ENCODE data around the gene SMAD3. TPM values are rescaled to one million over a fixed set of nuclear protein-coding genes. Genes with fewer than 3 reads are reported as not detected.

The SMAD3 gene
- polyA plus RNA-seq, 1 experiment = 59.4 TPM

GRCh38 chr15:67175643-67176071 is 110.3 kb downstream of the SMAD3 start:
- no peak for DNase-seq (ENCODE audit: low read depth)
- H3K4me3 ChIP-seq (ENCODE audit: low read depth, low read length) = no peak overlapping the region
- ChIA-PET POLR2A (no interaction called here), CTCF (interaction anchor here (0.9 kb wide), 1 partner anchor 40 kb away, joined by 5 read pairs; no protein-coding TSS in a partner anchor)
- H3K27me3 ChIP-seq (ENCODE audit: control insufficient read depth, insufficient read depth, low read length) = no peaks in the 10 kb centered on the region
- peaks cover 24% of the 10 kb centered on the region for H3K36me3 ChIP-seq (ENCODE audit: control insufficient read depth, insufficient read depth, low read length)
- TF ChIP-seq, protein P1, sequence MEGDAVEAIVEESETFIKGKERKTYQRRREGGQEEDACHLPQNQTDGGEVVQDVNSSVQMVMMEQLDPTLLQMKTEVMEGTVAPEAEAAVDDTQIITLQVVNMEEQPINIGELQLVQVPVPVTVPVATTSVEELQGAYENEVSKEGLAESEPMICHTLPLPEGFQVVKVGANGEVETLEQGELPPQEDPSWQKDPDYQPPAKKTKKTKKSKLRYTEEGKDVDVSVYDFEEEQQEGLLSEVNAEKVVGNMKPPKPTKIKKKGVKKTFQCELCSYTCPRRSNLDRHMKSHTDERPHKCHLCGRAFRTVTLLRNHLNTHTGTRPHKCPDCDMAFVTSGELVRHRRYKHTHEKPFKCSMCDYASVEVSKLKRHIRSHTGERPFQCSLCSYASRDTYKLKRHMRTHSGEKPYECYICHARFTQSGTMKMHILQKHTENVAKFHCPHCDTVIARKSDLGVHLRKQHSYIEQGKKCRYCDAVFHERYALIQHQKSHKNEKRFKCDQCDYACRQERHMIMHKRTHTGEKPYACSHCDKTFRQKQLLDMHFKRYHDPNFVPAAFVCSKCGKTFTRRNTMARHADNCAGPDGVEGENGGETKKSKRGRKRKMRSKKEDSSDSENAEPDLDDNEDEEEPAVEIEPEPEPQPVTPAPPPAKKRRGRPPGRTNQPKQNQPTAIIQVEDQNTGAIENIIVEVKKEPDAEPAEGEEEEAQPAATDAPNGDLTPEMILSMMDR (IDR thresholded peaks at IDR 0.05; ENCODE audit: insufficient read depth, low read depth, low read length) = no peak

- TF ChIP-seq, protein P1 (IDR thresholded peaks at IDR 0.05; ENCODE audit: insufficient read depth, low read depth, low read length) = no peak
- POLR2A ChIA-PET = no interaction called here
- DNase-seq (ENCODE audit: low read depth) = no peak
- no peak overlapping the region for H3K4me3 ChIP-seq (ENCODE audit: low read depth, low read length)
- H3K27me3 ChIP-seq (ENCODE audit: control insufficient read depth, insufficient read depth, low read length) = no peaks in the 10 kb centered on the region
- H3K36me3 ChIP-seq (ENCODE audit: control insufficient read depth, insufficient read depth, low read length) = peaks cover 26% of the 10 kb centered on the region
- CTCF ChIA-PET = interaction anchor here (0.9 kb wide), 1 partner anchor 41 kb away, joined by 5 read pairs; no protein-coding TSS in a partner anchor
Measured at GRCh38 chr15:67176195-67176971, 111.0 kb downstream of the SMAD3 start.

- POLR2A ChIA-PET = no interaction called here
- DNase-seq (ENCODE audit: low read depth) = no peak
- CTCF ChIA-PET = interaction anchor here (1.4 kb wide), 1 partner anchor 29 kb away, joined by 3 read pairs; no protein-coding TSS in a partner anchor
Measured at GRCh38 chr15:67177752-67178151, 112.3 kb downstream of the SMAD3 start.

GRCh38 chr15:67178569-67179210 is 113.3 kb downstream of the SMAD3 start:
- peak; percentile 91 for DNase-seq (ENCODE audit: low read depth)
- TF ChIP-seq, protein P1 (IDR thresholded peaks at IDR 0.05; ENCODE audit: insufficient read depth, low read depth, low read length) = no peak
- ChIA-PET POLR2A (interaction anchor here (0.6 kb wide), 4 partner anchors 11 to 719 kb away, joined by 3 to 9 read pairs (median 3); no protein-coding TSS in a partner anchor), CTCF (interaction anchor here (0.5 to 1.4 kb wide), 4 partner anchors 9 to 235 kb away, joined by 3 to 4 read pairs (median 3); no protein-coding TSS in a partner anchor)
- H3K36me3 ChIP-seq (ENCODE audit: control insufficient read depth, insufficient read depth, low read length) = peaks cover 21% of the 10 kb centered on the region
- H3K4me3 ChIP-seq (ENCODE audit: low read depth, low read length) = no peak overlapping the region
- no peaks in the 10 kb centered on the region for H3K27me3 ChIP-seq (ENCODE audit: control insufficient read depth, insufficient read depth, low read length)

More at GRCh38 chr15:67177752-67178151, 112.3 kb downstream of the SMAD3 start:
- TF ChIP-seq, protein P1 (IDR thresholded peaks at IDR 0.05; ENCODE audit: insufficient read depth, low read depth, low read length) = no peak
- Histone ChIP-seq H3K36me3 (ENCODE audit: control insufficient read depth, insufficient read depth, low read length) (peaks cover 27% of the 10 kb centered on the region), H3K27me3 (ENCODE audit: control insufficient read depth, insufficient read depth, low read length) (no peaks in the 10 kb centered on the region), H3K4me3 (ENCODE audit: low read depth, low read length) (no peak overlapping the region)

GRCh38 chr15:67179411-67179995 is 114.1 kb downstream of the SMAD3 start:
- ChIA-PET POLR2A (no interaction called here), CTCF (interaction anchor here (1.1 to 1.3 kb wide), 2 partner anchors 8 to 233 kb away, joined by 3 to 4 read pairs; no protein-coding TSS in a partner anchor)
- DNase-seq (ENCODE audit: low read depth) = no peak
- Histone ChIP-seq H3K36me3 (ENCODE audit: control insufficient read depth, insufficient read depth, low read length) (peaks cover 23% of the 10 kb centered on the region), H3K4me3 (ENCODE audit: low read depth, low read length) (no peak overlapping the region), H3K27me3 (ENCODE audit: control insufficient read depth, insufficient read depth, low read length) (no peaks in the 10 kb centered on the region)
- TF ChIP-seq, protein P1 (IDR thresholded peaks at IDR 0.05; ENCODE audit: insufficient read depth, low read depth, low read length) = no peak

All from BJ (cell line).